Right renal cortex interstitium (tissue), 3 donors: ENCODE measurements around the gene PCDHA13. TPM values are rescaled to one million over a fixed set of nuclear protein-coding genes. Genes with fewer than 3 reads are reported as not detected.
"Not testable (repeated sequence)": the region's sequence is repeated elsewhere in the genome, so short reads cannot be mapped to it uniquely, and the experiment has no call there.

Source experiments
- DNase-seq, 3 donors: peaks; one replicate each; pipeline ENCODE4 v3.0.0-alpha.2; 2013; ENCODE audit warnings: low read depth in 3 of 3, low spot score in 2 of 3
- polyA plus RNA-seq, 3 donors: library from polyadenylated mRNA; unstranded; fragments of 120-200 nt; gene quantifications; one replicate each; pipeline ENCODE4 v1.2.1, GENCODE V29; 2013; ENCODE audit not compliant: insufficient read length in 3 of 3

Gene PCDHA13
- polyA plus RNA-seq, 3 donors: 0.08 TPM; not detected in 2

DNA sequence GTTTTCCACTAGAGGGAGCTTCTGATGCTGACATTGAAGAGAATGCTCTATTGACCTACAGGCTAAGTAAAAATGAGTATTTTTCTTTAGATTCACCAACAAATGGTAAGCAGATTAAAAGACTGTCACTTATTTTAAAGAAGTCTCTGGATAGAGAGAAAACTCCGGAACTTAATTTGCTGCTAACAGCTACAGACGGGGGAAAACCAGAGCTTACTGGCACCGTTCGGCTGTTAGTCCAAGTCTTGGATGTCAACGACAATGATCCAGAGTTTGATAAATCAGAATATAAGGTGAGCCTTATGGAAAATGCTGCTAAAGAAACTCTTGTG, 12.4 kb upstream of the PCDHA13 start:
- DNase-seq: no peak

DNA sequence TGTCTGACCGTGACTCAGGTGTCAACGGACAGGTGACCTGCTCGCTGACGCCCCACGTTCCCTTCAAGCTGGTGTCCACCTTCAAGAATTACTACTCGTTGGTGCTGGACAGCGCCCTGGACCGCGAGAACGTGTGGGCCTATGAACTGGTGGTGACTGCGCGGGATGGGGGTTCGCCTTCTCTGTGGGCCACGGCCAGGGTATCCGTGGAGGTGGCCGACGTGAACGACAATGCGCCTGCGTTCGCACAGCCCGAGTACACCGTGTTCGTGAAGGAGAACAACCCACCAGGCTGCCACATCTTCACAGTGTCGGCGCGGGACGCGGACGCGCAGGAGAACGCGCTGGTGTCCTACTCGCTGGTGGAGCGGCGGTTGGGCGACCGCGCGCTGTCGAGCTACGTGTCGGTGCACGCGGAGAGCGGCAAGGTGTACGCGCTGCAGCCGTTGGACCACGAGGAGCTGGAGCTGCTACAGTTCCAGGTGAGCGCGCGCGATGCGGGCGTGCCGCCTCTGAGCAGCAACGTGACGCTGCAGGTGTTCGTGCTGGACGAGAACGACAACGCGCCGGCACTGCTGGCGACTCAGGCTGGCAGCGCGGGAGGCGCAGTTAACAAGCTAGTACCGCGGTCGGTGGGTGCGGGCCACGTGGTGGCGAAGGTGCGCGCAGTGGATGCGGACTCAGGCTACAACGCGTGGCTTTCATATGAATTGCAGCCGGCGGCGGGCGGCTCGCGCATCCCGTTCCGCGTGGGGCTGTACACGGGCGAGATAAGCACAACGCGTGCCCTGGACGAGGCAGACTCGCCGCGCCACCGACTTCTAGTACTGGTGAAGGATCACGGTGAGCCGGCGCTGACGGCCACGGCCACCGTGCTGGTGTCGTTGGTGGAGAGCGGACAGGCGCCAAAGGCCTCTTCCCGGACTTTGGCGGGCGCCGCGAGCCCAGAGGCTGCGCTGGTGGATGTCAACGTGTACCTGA, 11.4 kb upstream of the PCDHA13 start:
- no peak for DNase-seq

DNA sequence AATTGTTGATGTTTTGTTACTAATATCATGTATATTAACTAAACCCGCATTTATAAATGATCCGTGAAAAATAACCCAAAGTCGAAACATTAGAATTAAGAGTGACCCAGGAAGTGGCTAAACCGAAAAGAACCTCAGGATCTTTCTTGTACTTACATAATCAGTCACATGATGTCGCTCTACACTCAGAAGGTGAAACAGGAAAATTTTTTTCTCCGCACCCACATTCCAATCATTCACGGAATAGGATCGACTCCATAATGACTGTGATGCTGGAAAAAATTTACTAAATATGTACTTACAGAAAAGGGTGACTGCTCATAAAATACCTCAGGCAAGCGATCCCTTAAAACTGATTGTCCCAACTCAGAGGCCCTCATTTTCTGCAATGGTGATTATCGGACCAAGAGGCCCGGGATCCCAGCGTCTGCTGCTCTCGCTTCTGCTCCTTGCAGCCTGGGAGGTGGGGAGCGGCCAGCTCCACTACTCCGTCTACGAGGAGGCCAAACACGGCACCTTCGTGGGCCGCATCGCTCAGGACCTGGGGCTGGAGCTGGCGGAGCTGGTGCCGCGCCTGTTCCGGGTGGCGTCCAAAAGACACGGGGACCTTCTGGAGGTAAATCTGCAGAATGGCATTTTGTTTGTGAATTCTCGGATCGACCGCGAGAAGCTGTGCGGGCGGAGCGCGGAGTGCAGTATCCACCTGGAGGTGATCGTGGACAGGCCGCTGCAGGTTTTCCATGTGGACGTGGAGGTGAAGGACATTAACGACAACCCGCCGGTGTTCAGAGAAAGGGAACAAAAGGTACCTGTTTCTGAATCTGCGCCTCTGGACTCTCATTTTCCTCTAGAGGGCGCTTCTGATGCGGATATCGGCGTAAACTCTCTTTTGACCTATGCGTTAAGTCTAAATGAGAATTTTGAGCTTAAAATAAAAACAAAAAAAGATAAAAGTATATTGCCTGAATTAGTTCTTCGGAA, 6.5 kb upstream of the PCDHA13 start, which contains the start of gene PCDHA12:
Gene PCDHA12 (plus strand): TSS at position 224 of the 981 bp plus-strand sequence. CDS start 165 bp downstream, at position 389.
- no peak for DNase-seq

DNA sequence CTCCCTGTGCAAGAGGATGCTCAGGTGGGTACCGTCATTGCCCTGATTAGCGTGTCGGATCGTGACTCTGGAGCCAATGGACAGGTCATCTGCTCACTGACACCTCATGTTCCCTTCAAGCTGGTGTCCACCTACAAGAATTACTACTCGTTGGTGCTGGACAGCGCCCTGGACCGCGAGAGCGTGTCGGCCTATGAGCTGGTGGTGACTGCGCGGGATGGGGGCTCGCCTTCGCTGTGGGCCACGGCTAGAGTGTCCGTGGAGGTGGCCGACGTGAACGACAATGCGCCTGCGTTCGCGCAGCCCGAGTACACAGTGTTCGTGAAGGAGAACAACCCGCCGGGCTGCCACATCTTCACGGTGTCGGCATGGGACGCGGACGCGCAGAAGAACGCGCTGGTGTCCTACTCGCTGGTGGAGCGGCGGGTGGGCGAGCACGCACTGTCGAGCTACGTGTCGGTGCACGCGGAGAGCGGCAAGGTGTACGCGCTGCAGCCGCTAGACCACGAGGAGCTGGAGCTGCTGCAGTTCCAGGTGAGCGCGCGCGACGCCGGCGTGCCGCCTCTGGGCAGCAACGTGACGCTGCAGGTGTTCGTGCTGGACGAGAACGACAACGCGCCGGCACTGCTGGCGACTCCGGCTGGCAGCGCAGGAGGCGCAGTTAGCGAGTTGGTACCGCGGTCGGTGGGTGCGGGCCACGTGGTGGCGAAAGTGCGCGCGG, 5.2 kb upstream of the PCDHA13 start:
- not testable (repeated sequence) for DNase-seq

DNA sequence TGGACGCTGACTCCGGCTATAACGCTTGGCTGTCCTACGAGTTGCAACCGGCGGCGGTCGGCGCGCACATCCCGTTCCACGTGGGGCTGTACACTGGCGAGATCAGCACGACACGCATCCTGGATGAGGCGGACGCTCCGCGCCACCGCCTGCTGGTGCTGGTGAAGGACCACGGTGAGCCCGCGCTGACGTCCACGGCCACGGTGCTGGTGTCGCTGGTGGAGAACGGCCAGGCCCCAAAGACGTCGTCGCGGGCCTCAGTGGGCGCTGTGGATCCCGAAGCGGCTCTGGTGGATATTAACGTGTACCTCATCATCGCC, 4.7 kb upstream of the PCDHA13 start:
- DNase-seq: no peak

DNA sequence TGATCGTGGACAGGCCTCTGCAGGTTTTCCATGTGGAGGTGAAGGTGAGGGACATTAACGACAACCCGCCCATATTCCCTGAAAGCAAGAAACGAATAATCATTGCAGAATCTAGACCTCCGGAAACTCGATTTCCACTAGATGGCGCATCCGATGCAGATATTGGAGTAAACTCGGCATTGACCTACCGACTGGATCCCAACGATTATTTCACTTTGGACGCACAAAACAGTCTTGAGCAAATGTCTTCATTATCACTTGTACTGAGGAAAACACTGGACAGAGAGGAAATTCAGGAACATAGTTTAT, 621 bp downstream of the PCDHA13 start:
- no peak for DNase-seq

DNA sequence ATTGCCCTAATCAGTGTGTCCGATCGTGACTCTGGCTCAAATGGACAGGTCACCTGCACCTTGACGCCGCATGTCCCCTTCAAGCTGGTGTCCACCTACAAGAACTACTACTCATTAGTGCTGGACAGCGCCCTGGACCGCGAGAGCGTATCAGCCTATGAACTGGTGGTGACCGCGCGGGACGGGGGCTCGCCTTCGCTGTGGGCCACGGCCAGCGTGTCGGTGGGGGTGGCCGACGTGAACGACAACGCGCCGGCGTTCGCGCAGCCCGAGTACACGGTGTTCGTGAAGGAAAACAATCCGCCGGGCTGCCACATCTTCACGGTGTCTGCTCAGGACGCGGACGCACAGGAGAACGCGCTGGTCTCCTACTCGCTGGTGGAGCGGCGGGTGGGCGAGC, 1.4 kb downstream of the PCDHA13 start:
- DNase-seq: no peak

DNA sequence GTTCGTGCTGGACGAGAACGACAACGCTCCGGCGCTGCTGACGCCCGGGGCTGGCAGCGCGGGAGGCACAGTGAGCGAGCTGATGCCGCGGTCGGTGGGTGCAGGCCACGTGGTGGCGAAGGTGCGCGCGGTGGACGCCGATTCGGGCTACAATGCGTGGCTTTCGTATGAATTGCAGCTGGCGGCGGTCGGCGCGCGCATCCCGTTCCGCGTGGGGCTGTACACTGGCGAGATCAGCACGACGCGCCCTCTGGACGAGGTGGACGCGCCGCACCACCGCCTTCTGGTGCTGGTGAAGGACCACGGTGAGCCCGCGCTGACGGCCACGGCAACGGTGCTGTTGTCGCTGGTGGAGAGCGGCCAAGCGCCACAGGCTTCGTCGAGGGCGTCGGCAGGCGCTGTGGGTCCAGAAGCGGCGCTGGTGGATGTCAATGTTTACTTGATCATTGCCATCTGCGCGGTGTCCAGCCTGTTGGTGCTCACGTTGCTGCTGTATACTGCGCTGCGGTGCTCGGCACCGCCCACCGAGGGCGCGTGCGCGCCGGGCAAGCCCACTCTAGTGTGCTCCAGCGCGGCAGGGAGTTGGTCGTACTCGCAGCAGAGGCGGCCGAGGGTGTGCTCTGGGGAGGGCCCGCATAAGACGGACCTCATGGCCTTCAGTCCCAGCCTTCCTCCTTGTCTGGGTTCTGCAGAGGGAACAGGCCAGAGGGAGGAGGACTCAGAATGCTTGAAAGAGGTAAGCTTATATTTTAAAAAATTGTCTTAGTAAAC, 2.2 kb downstream of the PCDHA13 start:
- no peak for DNase-seq

DNA sequence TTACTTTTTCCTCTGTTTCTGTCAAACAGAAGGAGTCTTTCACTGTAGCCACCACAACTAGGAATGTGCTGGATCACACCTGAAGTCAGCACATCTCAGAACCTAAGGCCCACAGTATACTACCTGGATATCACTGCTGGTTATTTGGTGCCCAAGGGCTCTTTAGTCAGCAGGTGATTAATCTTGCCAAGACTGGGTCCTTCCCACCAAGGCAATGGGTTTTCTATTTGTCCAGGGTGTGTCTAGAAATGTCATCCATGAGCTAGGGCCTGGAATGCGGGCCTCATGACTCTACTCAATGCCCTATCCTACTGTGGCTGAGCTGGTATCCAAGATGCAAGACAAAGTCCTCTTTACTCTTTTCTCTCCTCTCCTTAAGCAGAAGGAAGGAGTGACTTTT, 34.4 kb downstream of the PCDHA13 start:
- DNase-seq: no peak

DNA sequence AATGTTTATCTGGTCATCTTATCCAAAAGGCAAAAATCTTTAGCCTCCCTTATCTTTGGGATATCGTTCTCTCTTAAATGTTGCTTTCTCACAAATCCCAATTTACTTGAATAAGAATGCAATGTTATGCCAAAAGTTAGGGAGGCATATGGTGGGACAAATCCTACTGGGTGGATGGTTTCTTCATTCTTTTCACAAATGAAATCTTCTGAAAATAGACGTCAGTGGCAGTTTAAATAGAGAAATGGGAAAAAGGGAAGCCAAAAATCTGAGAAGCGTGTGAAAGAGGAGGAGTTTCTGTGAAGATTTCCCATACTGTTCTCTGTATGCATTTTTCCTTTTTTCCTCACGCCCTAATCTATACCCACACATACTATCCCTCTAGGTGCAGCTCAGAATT, 41.7 kb downstream of the PCDHA13 start:
- no peak for DNase-seq

DNA sequence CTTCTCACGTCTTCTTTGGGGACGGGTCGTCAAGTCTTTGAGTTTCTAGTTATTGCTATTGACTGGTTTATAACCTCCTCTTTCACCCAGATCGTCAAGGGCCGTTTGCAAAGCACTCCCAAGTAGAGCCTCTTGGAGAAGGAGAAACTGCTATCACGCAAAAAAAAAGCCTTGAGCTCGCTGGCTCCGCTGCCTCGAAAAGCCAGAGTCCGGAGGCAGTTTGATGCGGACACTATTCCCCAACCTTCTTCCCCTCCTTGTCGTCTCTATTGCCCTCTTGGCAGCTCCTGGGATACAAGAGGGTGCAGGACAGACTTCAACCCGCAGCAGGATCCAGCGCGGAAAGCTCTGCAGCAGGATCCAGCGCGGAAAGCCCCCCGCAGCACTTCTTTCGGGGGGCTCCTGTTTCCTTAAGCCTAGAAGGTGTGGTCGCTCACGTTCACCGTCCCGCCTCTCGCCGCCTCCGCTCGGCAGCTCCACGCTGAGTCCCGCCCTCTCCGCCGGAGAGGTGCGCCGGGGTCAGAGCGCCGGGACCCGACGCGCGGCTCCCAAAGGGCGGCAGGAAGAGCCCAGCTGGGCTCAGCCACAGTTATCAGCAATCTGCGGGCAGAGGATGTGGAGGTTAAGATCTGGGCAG, 44.0 kb downstream of the PCDHA13 start, which contains the start of gene PCDHAC1:
Gene PCDHAC1 (plus strand): TSS at position 494 of the 637 bp plus-strand sequence. CDS start 594 bp downstream, outside the sequence.
- DNase-seq: peak in 1 of 3 donors; percentile 2

DNA sequence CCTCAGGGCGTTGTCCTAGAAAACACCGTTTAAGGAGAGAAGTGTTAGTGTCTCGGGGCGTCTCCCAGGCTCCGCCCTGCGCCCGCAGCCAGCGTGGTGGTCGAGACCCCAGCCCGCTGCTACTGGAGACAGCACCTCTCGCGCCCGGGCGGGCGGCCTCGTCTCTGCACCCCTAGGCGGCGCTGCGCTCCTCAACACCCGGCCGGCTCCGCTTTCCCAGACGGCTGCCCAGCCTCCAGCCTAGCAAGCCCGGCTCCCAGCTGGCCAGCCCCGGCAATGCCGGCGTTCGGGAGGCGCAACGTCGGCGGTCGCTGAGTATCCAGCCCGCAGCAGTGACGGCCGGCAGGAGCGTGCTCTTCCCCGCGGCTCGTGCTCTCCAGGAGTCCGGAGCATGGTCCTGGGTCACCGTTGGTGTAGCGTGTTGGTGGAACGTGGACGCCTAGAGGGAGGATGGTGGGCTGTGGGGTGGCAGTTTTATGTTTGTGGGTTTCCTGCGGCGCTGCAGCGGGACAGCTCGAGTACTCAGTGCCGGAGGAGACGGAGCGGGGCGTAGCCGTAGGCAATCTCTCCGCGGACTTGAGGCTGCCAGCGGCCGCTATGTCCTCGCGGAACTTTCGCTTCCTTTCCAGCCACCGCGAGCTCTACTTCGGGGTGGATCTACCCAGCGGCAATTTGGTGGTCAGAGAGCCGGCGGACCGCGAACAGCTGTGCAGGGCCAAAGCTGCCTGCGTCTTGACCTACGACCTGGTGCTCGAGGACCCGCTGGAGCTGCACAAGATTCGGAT, 44.7 kb downstream of the PCDHA13 start:
- peak; percentile 25 to 58 (median 41) for DNase-seq

DNA sequence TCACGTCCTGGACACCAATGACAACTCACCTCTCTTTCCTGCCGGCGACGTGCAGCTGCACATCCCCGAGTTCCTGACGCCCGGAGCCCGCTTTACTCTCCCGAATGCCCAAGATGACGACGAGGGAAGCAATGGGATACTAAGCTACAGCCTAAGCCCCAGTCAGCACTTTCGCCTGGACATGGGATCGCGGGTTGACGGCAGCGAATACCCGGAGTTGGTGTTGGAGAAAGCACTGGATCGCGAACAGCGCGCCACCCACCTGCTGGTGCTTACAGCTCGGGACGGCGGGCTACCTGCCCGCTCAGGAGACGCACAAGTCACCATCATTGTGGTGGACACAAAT, 45.3 kb downstream of the PCDHA13 start:
- no peak for DNase-seq

Other genes starting within 250 kb of the PCDHA13 start
- gene CD14, start 248.9 kb upstream of the PCDHA13 start, polyA plus RNA-seq: 1 to 10 TPM; 5.6 to 7.6 (median 7.5) TPM
- gene TMCO6, start 242.7 kb upstream of the PCDHA13 start, polyA plus RNA-seq: 10 to 100 TPM; 15.4 to 16.9 (median 16.6) TPM
- 10 to 100 TPM; 66.7 to 84.4 (median 75.4) TPM for gene NDUFA2, start 234.5 kb upstream of the PCDHA13 start, polyA plus RNA-seq
- gene IK, start 234.3 kb upstream of the PCDHA13 start, polyA plus RNA-seq: 100 to 1,000 TPM; 180 to 194 (median 192) TPM
- 10 to 100 TPM; 12.8 to 13.7 (median 13.2) TPM for gene WDR55, start 217.2 kb upstream of the PCDHA13 start, polyA plus RNA-seq
- gene DND1, start 208.5 kb upstream of the PCDHA13 start, polyA plus RNA-seq: not detected
- 10 to 100 TPM; 67.2 to 71.7 (median 71.1) TPM for gene HARS1, start 190.8 kb upstream of the PCDHA13 start, polyA plus RNA-seq
- 10 to 100 TPM; 43.1 to 47.5 (median 45.4) TPM for gene HARS2, start 190.7 kb upstream of the PCDHA13 start, polyA plus RNA-seq
- 100 to 1,000 TPM; 147 to 162 (median 157) TPM for gene ZMAT2, start 181.7 kb upstream of the PCDHA13 start, polyA plus RNA-seq
- under 1 TPM in 2 of 3 donors, not detected in 1; 0.06 to 0.08 TPM for gene PCDHA1, start 96.0 kb upstream of the PCDHA13 start, polyA plus RNA-seq
- under 1 TPM; 0.23 to 0.40 (median 0.35) TPM for gene PCDHA2, start 87.3 kb upstream of the PCDHA13 start, polyA plus RNA-seq
- under 1 TPM; 0.22 to 0.65 (median 0.45) TPM for gene PCDHA3, start 81.1 kb upstream of the PCDHA13 start, polyA plus RNA-seq
- gene PCDHA4, start 75.1 kb upstream of the PCDHA13 start, polyA plus RNA-seq: 1 to 10 TPM in 2 of 3 donors, under 1 TPM in 1; 0.86 to 1.3 (median 1.3) TPM
- gene PCDHA5, start 60.5 kb upstream of the PCDHA13 start, polyA plus RNA-seq: under 1 TPM; 0.04 to 0.12 (median 0.08) TPM
- under 1 TPM; 0.33 to 0.47 (median 0.44) TPM for gene PCDHA6, start 54.2 kb upstream of the PCDHA13 start, polyA plus RNA-seq
- under 1 TPM; 0.20 to 0.47 (median 0.22) TPM for gene PCDHA7, start 47.9 kb upstream of the PCDHA13 start, polyA plus RNA-seq
- under 1 TPM in 2 of 3 donors, not detected in 1; 0.06 TPM for gene PCDHA8, start 40.9 kb upstream of the PCDHA13 start, polyA plus RNA-seq
- gene PCDHA9, start 33.7 kb upstream of the PCDHA13 start, polyA plus RNA-seq: under 1 TPM in 1 of 3 donors, not detected in 2; 0.03 TPM
- 1 to 10 TPM in 1 of 3 donors, under 1 TPM in 2; 0.51 to 2.1 (median 0.62) TPM for gene PCDHA10, start 26.2 kb upstream of the PCDHA13 start, polyA plus RNA-seq
- gene PCDHA11, start 13.2 kb upstream of the PCDHA13 start, polyA plus RNA-seq: under 1 TPM; 0.16 to 0.76 (median 0.19) TPM
- under 1 TPM; 0.06 to 0.14 (median 0.08) TPM for gene PCDHA12, start 6.8 kb upstream of the PCDHA13 start, polyA plus RNA-seq
- gene PCDHAC1, start 44.2 kb downstream of the PCDHA13 start, polyA plus RNA-seq: under 1 TPM; 0.04 to 0.10 (median 0.04) TPM
- under 1 TPM; 0.36 to 0.65 (median 0.61) TPM for gene PCDHAC2, start 84.4 kb downstream of the PCDHA13 start, polyA plus RNA-seq
- gene PCDHB1, start 169.2 kb downstream of the PCDHA13 start, polyA plus RNA-seq: under 1 TPM; 0.06 to 0.08 (median 0.08) TPM
- gene PCDHB2, start 212.5 kb downstream of the PCDHA13 start, polyA plus RNA-seq: 1 to 10 TPM; 3.8 to 7.9 (median 6.0) TPM
- 1 to 10 TPM; 2.6 to 4.0 (median 3.4) TPM for gene PCDHB3, start 218.3 kb downstream of the PCDHA13 start, polyA plus RNA-seq
- gene PCDHB4, start 239.7 kb downstream of the PCDHA13 start, polyA plus RNA-seq: 1 to 10 TPM; 1.8 to 2.9 (median 1.9) TPM